ENCODE results near the gene PRUNE2. TPM values are rescaled to one million over a fixed set of nuclear protein-coding genes. Genes with fewer than 3 reads are reported as not detected.

The PRUNE2 gene
- total RNA-seq, 1 experiment from 2014 or later, result 0.59 TPM

DNA sequence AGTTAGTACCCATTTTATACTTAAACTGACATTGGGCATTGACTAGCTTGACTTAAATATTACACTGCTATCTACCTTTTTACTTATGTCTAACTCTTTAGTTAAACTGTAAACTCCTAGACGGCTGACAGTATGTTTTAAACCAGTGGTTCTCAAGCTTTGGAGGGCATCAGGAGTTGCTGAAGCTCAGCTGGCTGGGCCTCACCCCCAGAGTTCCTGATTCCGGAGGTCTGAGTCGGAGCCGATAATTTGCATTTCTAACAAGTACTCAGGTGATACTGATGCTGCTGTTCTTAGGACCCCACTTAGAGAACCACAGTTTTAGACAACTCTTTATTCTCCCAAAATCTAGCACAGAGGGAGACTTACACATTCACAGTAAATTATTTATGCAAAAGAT lies 205.0 kb downstream of the PRUNE2 start:
- ChIA-PET RAD21 (ENCODE audit: low non-redundant PET in 1 of 2, low total read pairs in 2 of 2, uncharacterized antibody in 2 of 2, unreplicated experiment in 2 of 2) (no interaction called here), CTCF (interaction anchor here (1.3 kb wide), 1 partner anchor 33 kb away, joined by 4 read pairs; no protein-coding TSS in a partner anchor), POLR2A (no interaction called here)
- H3K4me1 ChIP-seq (ENCODE audit: control insufficient read depth in 1 of 2, insufficient read depth in 2 of 2, low read length in 2 of 2), result no peaks in the 10 kb centered on the region
- ATAC-seq (no peak), DNase-seq (ENCODE audit: low read depth, low spot score) (no peak)
- BruUV-seq (replicated peaks), result no TSS peak
- H3K4me2 ChIP-seq (ENCODE audit: low read length), result no peak overlapping the region
- H3K27ac ChIP-seq (ENCODE audit: low read depth, low read length), result no peak overlapping the region
- H3K27me3 ChIP-seq (ENCODE audit: insufficient read depth, low read length), result peaks cover 41% of the 10 kb centered on the region
- no peak overlapping the region for H2AFZ ChIP-seq (ENCODE audit: low read depth, low read length, poor library complexity, severe bottlenecking)
- H3K9ac ChIP-seq (ENCODE audit: low read length), result no peak overlapping the region
- no peak overlapping the region for H3K4me3 ChIP-seq (replicated peaks in 1 of 2; ENCODE audit: low read depth in 1 of 2, low read length in 2 of 2)
- intact Hi-C loops (cut with micrococcal nuclease), result no loop called here
- no peaks in the 10 kb centered on the region for H3K9me3 ChIP-seq (ENCODE audit: control insufficient read depth in 1 of 2, insufficient read depth in 1 of 2, low read depth in 1 of 2, low read length in 2 of 2)
- no peaks in the 10 kb centered on the region for H3K79me2 ChIP-seq (ENCODE audit: insufficient read depth, low read length)
- no peaks in the 10 kb centered on the region for H3K36me3 ChIP-seq (ENCODE audit: control insufficient read depth in 1 of 2, insufficient read depth in 2 of 2, low read length in 2 of 2)
- H4K20me1 ChIP-seq (ENCODE audit: insufficient read depth), result no peaks in the 10 kb centered on the region
- no peak for TF ChIP-seq SP1 (IDR thresholded peaks at IDR 0.05; ENCODE audit: low read depth)
- no peak for TF ChIP-seq POLR2AphosphoS5 (IDR thresholded peaks at IDR 0.05; ENCODE audit: low read depth, low read length)
- TF ChIP-seq, protein P1, sequence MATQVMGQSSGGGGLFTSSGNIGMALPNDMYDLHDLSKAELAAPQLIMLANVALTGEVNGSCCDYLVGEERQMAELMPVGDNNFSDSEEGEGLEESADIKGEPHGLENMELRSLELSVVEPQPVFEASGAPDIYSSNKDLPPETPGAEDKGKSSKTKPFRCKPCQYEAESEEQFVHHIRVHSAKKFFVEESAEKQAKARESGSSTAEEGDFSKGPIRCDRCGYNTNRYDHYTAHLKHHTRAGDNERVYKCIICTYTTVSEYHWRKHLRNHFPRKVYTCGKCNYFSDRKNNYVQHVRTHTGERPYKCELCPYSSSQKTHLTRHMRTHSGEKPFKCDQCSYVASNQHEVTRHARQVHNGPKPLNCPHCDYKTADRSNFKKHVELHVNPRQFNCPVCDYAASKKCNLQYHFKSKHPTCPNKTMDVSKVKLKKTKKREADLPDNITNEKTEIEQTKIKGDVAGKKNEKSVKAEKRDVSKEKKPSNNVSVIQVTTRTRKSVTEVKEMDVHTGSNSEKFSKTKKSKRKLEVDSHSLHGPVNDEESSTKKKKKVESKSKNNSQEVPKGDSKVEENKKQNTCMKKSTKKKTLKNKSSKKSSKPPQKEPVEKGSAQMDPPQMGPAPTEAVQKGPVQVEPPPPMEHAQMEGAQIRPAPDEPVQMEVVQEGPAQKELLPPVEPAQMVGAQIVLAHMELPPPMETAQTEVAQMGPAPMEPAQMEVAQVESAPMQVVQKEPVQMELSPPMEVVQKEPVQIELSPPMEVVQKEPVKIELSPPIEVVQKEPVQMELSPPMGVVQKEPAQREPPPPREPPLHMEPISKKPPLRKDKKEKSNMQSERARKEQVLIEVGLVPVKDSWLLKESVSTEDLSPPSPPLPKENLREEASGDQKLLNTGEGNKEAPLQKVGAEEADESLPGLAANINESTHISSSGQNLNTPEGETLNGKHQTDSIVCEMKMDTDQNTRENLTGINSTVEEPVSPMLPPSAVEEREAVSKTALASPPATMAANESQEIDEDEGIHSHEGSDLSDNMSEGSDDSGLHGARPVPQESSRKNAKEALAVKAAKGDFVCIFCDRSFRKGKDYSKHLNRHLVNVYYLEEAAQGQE (IDR thresholded peaks at IDR 0.05; ENCODE audit: low read depth), result no peak
- no peak for TF ChIP-seq SRF (IDR thresholded peaks at IDR 0.05; ENCODE audit: low read depth)
- TF ChIP-seq FOSL1 (IDR thresholded peaks at IDR 0.05; ENCODE audit: low read depth), result no peak
- TF ChIP-seq SIN3A (IDR thresholded peaks at IDR 0.05; ENCODE audit: low read depth), result no peak
- no peak for TF ChIP-seq ELF1 (IDR thresholded peaks at IDR 0.05; ENCODE audit: borderline replicate concordance, low read depth)
- TF ChIP-seq ZFX (IDR thresholded peaks at IDR 0.05), result no peak
- TF ChIP-seq YY1 (IDR thresholded peaks at IDR 0.05; ENCODE audit: extremely low read depth, insufficient replicate concordance, low read depth, low read length), result no peak
- no peak for TF ChIP-seq CTCF (IDR thresholded peaks at IDR 0.05 in 2 of 3, conservative IDR thresholded peaks at IDR 0.05 in 1 of 3; ENCODE audit: borderline replicate concordance in 1 of 3, insufficient read depth in 1 of 3, low read depth in 2 of 3, low read length in 2 of 3)
- no peak for TF ChIP-seq ZNF274 (IDR thresholded peaks at IDR 0.05; ENCODE audit: low read depth, low read length)
- TF ChIP-seq POLR2A (IDR thresholded peaks at IDR 0.05; ENCODE audit: borderline replicate concordance, extremely low read depth, insufficient read depth, insufficient read length), result no peak
- TF ChIP-seq CEBPB (IDR thresholded peaks at IDR 0.05; ENCODE audit: low read depth), result no peak
- H3K9me2 ChIP-seq (ENCODE audit: insufficient read depth), result no peaks in the 10 kb centered on the region

Data from HCT116 (cell line).